ENCODE results near the gene FXYD3.

Gene FXYD3

GRCh38 chr19:35117799-35118198 lies 2.2 kb downstream of the FXYD3 start:
- DNase-seq (ENCODE audit: low read depth in 1 of 2, low spot score in 1 of 2) = no peak
- TF ChIP-seq CTCF (IDR thresholded peaks at IDR 0.05; ENCODE audit: insufficient read depth, low read length) (no peak), REST (IDR thresholded peaks at IDR 0.05; ENCODE audit: insufficient replicate concordance, low read depth) (no peak), GABPA (IDR thresholded peaks at IDR 0.05; ENCODE audit: low read depth) (no peak)
- H3K4me3 ChIP-seq (replicated peaks; ENCODE audit: insufficient read depth, low read length) = no peak overlapping the region
- no peaks in the 10 kb centered on the region for H3K27me3 ChIP-seq (ENCODE audit: insufficient read depth, poor library complexity, severe bottlenecking)
- no peak overlapping the region for H3K27ac ChIP-seq (replicated peaks)

DNA sequence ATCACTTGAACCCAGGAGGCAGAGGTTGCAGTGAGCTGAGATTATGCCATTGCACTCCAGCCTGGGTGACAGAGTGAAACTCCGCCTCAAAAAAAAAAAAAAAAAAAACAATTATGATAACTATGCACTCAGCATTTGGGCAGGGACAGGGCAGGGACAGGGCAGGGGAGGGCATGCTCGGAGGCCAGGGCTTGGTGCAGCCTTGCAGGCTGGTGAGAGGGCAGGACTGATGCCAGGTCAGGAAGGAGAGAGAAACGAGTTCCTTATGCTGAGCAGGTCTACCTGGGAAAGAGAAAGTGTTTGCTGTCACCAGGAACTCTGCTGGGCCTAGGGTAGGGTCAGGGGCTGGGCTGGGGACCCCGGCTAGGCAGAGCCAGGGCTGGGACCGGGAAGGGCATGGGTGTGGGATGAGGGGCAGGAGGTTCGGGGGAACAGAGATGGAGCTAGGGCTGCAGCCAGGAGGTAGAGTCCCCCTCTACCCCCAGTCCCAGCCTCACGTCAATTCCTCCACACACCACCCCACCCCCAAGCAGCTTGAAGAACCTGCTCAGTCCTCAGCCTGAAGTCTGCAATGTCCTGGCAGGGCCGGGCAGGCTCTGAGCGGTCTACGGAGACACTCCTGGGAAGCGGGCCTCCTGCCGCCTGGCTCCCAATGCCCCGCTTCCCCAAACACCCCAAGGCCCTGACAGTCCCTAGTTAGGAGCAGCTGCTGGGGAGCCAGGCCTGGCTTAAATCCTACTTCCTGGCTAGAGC lies 2.8 kb downstream of the FXYD3 start:
- Histone ChIP-seq H3K27ac (replicated peaks) (no peak overlapping the region), H3K4me3 (replicated peaks; ENCODE audit: insufficient read depth, low read length) (no peak overlapping the region), H3K27me3 (ENCODE audit: insufficient read depth, poor library complexity, severe bottlenecking) (no peaks in the 10 kb centered on the region)
- TF ChIP-seq GABPA (IDR thresholded peaks at IDR 0.05; ENCODE audit: low read depth) (no peak), CTCF (IDR thresholded peaks at IDR 0.05; ENCODE audit: insufficient read depth, low read length) (no peak), REST (IDR thresholded peaks at IDR 0.05; ENCODE audit: insufficient replicate concordance, low read depth) (no peak), POLR2AphosphoS5 (IDR thresholded peaks at IDR 0.05; ENCODE audit: low read depth) (no peak), SPI1 (IDR thresholded peaks at IDR 0.05; ENCODE audit: borderline replicate concordance, low read depth) (no peak)
- DNase-seq (ENCODE audit: low read depth in 1 of 2, low spot score in 1 of 2) = no peak

GRCh38 chr19:35119091-35119490 lies 3.5 kb downstream of the FXYD3 start:
- Histone ChIP-seq H3K27me3 (ENCODE audit: insufficient read depth, poor library complexity, severe bottlenecking) (no peaks in the 10 kb centered on the region), H3K4me3 (replicated peaks; ENCODE audit: insufficient read depth, low read length) (no peak overlapping the region), H3K27ac (replicated peaks) (no peak overlapping the region)
- TF ChIP-seq SPI1 (IDR thresholded peaks at IDR 0.05; ENCODE audit: borderline replicate concordance, low read depth) (no peak), REST (IDR thresholded peaks at IDR 0.05; ENCODE audit: insufficient replicate concordance, low read depth) (no peak), GABPA (IDR thresholded peaks at IDR 0.05; ENCODE audit: low read depth) (no peak), POLR2AphosphoS5 (IDR thresholded peaks at IDR 0.05; ENCODE audit: low read depth) (no peak), CTCF (IDR thresholded peaks at IDR 0.05; ENCODE audit: insufficient read depth, low read length) (no peak)
- no peak for DNase-seq (ENCODE audit: low read depth in 1 of 2, low spot score in 1 of 2)

Measured in HL-60 (cell line).